HepG2 (cell line): ENCODE results near the gene LRRC45. TPM values are rescaled to one million over a fixed set of nuclear protein-coding genes. Genes with fewer than 3 reads are reported as not detected.

Experiments used
- ADNP ChIP-seq: sonication (generic); formaldehyde crosslinking; IDR thresholded peaks from 2 replicates; pipeline ENCODE4 v1.4.0; 2020; ENCODE audit warnings: missing genetic modification reagents
- EHMT2 ChIP-seq: fragments of 200-600 bp; sonication (generic); IDR thresholded peaks from 2 replicates; pipeline ENCODE4 v1.7.0; 2017; ENCODE audit warnings: antibody characterized with exemption, low read depth, low read length, borderline replicate concordance
- HHEX ChIP-seq: IDR thresholded peaks from 2 replicates; pipeline ENCODE4 v1.6.1; 2016; ENCODE audit warnings: control low read depth
- KDM5B ChIP-seq: sonication (generic); formaldehyde crosslinking; IDR thresholded peaks from 2 replicates; pipeline ENCODE4 v1.4.0; 2020; ENCODE audit warnings: missing genetic modification reagents, mild to moderate bottlenecking, borderline replicate concordance
- PPARG ChIP-seq: conservative IDR thresholded peaks from 2 replicates; pipeline ENCODE4 v1.6.1; 2016; ENCODE audit warnings: missing biosample characterization, missing genetic modification reagents
- THAP11 ChIP-seq: IDR thresholded peaks from 2 replicates; pipeline ENCODE4 v1.6.1; 2016; ENCODE audit warnings: missing biosample characterization, missing genetic modification reagents
- U2AF2 ChIP-seq: fragments of 200-400 bp; formaldehyde crosslinking; IDR thresholded peaks from 2 replicates; pipeline ENCODE4 v1.6.1; 2017; ENCODE audit warnings: low read depth, mild to moderate bottlenecking, low read length
- ZBTB1 ChIP-seq: sonication (generic); formaldehyde crosslinking; IDR thresholded peaks from 2 replicates; pipeline ENCODE4 v1.4.0; 2020; ENCODE audit warnings: missing genetic modification reagents, borderline replicate concordance
- ZNF20 ChIP-seq: sonication (generic); formaldehyde crosslinking; IDR thresholded peaks from 2 replicates; pipeline ENCODE4 v1.4.0; 2020; ENCODE audit warnings: mild to moderate bottlenecking, moderate library complexity, missing genetic modification reagents
- ZNF788 ChIP-seq: sonication (generic); formaldehyde crosslinking; IDR thresholded peaks from 2 replicates; pipeline ENCODE4 v1.5.0; 2020; ENCODE audit warnings: mild to moderate bottlenecking, missing genetic modification reagents, borderline replicate concordance
- ZNF883 ChIP-seq: sonication (generic); formaldehyde crosslinking; IDR thresholded peaks from 2 replicates; pipeline ENCODE4 v1.5.1; 2020; ENCODE audit warnings: mild to moderate bottlenecking, missing genetic modification reagents; ENCODE audit errors: not compliant biosample characterization
- polyA plus RNA-seq, 8 experiments: library from polyadenylated mRNA; depleted of rRNA in 3 of 8; stranded (reverse) in 7 of 8; unstranded in 1 of 8; fragments of >200 nt; fragmentation: Illumina TruSeq in 4 of 8; extraction: Trizol in 4 of 8; gene quantifications; 2 replicates each; pipeline versions ENCODE4 v1.2.1 to v1.2.3, GENCODE V29; 2011 to 2016; ENCODE audit warnings: low read depth in 4 of 8, missing spikeins in 1 of 8, mixed read lengths in 1 of 8; ENCODE audit not compliant: insufficient read depth in 1 of 8
- total RNA-seq, 5 experiments: library from RNA; depleted of rRNA; stranded (reverse); fragments of >200 nt; fragmentation: Illumina TruSeq; extraction: Trizol; gene quantifications; 2 replicates each; pipeline ENCODE4 v1.2.3, GENCODE V29; 2016; ENCODE audit warnings: low read depth in 1 of 5
- TF ChIP-seq, protein P1 (sequence below): sonication (generic); formaldehyde crosslinking; IDR thresholded peaks from 2 replicates; pipeline ENCODE4 v1.5.0; 2020; ENCODE audit warnings: missing genetic modification reagents, mild to moderate bottlenecking, borderline replicate concordance
- TF ChIP-seq, protein P2 (sequence below): sonication (generic); formaldehyde crosslinking; IDR thresholded peaks from 2 replicates; pipeline ENCODE4 v1.5.1; 2020; ENCODE audit warnings: missing genetic modification reagents, mild to moderate bottlenecking, borderline replicate concordance
- TF ChIP-seq, protein P3 (sequence below): sonication (generic); formaldehyde crosslinking; IDR thresholded peaks from 2 replicates; pipeline ENCODE4 v1.4.0; 2020; ENCODE audit warnings: missing genetic modification reagents
- TF ChIP-seq, protein P4 (sequence below): sonication (generic); formaldehyde crosslinking; IDR thresholded peaks from 2 replicates; pipeline ENCODE4 v1.4.0; 2020; ENCODE audit warnings: mild to moderate bottlenecking, missing genetic modification reagents

LRRC45 gene
- total and polyA plus RNA-seq, 2 of the 13 experiments (the other 11 are each of a cell fraction or from before 2014, with no cell fraction given) = 11.6 to 48.1 TPM

DNA sequence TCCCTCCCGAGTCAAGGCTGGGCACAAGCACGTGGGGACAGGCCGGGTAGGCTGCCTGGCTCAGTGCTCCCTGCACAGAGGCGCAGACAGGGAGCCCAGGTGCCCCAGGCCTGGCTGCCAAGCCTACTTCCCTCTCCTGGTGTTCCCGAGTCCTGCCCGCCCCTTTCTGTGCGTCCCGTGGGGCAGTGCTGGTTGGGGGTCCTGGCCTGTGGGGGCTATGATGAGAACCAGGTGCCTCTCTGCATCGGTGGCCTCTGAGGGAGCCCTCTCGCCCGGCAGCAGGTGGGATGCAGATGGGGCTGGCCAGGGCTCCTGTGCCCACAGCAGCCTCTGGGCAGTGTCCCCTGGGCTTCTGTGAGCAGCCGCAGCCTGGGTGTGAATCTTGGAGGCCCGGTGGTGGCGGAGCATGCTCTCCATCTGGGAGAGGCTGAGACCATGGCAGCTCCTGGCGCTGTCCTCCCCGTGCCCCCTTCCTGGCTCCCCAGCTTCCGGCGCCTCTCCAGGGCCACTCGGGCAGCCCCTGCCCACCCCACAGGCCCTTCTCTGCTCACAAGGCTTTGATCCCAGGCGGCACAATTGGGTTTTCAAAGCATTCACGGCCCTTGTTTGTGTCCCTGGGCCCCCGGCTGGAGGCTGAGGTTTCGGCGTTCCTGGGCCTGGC is 7.7 kb upstream of the LRRC45 start (continued):
- TF ChIP-seq KDM5B (CRISPR knock-in tag) (no peak), THAP11 (0 out of 2 replicates have a peak, but pooled peaks have one; percentile 28), ADNP (CRISPR knock-in tag) (no peak), EHMT2 (no peak), ZNF20 (CRISPR knock-in tag) (no peak), PPARG (no peak), ZBTB1 (CRISPR knock-in tag) (no peak), U2AF2 (no peak), HHEX (CRISPR knock-in tag) (peak; percentile 51), ZNF788 (peak; percentile 13; the same call in 1 of the 2 replicates), ZNF883 (CRISPR knock-in tag) (no peak)
- TF ChIP-seq, protein P1, sequence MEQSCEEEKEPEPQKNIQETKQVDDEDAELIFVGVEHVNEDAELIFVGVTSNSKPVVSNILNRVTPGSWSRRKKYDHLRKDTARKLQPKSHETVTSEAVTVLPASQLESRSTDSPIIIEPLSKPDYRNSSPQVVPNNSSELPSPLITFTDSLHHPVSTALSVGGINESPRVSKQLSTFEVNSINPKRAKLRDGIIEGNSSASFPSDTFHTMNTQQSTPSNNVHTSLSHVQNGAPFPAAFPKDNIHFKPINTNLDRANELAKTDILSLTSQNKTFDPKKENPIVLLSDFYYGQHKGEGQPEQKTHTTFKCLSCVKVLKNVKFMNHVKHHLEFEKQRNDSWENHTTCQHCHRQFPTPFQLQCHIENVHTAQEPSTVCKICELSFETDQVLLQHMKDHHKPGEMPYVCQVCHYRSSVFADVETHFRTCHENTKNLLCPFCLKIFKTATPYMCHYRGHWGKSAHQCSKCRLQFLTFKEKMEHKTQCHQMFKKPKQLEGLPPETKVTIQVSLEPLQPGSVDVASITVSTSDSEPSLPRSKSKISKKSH = 0 out of 2 replicates have a peak, but pooled peaks have one; percentile 40
- TF ChIP-seq, protein P2, sequence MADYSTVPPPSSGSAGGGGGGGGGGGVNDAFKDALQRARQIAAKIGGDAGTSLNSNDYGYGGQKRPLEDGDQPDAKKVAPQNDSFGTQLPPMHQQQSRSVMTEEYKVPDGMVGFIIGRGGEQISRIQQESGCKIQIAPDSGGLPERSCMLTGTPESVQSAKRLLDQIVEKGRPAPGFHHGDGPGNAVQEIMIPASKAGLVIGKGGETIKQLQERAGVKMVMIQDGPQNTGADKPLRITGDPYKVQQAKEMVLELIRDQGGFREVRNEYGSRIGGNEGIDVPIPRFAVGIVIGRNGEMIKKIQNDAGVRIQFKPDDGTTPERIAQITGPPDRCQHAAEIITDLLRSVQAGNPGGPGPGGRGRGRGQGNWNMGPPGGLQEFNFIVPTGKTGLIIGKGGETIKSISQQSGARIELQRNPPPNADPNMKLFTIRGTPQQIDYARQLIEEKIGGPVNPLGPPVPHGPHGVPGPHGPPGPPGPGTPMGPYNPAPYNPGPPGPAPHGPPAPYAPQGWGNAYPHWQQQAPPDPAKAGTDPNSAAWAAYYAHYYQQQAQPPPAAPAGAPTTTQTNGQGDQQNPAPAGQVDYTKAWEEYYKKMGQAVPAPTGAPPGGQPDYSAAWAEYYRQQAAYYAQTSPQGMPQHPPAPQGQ (CRISPR knock-in tag) = no peak
- TF ChIP-seq, protein P3, sequence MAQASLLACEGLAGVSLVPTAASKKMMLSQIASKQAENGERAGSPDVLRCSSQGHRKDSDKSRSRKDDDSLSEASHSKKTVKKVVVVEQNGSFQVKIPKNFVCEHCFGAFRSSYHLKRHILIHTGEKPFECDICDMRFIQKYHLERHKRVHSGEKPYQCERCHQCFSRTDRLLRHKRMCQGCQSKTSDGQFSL = peak; percentile 19; the same call in 1 of the 2 replicates
- TF ChIP-seq, protein P4, sequence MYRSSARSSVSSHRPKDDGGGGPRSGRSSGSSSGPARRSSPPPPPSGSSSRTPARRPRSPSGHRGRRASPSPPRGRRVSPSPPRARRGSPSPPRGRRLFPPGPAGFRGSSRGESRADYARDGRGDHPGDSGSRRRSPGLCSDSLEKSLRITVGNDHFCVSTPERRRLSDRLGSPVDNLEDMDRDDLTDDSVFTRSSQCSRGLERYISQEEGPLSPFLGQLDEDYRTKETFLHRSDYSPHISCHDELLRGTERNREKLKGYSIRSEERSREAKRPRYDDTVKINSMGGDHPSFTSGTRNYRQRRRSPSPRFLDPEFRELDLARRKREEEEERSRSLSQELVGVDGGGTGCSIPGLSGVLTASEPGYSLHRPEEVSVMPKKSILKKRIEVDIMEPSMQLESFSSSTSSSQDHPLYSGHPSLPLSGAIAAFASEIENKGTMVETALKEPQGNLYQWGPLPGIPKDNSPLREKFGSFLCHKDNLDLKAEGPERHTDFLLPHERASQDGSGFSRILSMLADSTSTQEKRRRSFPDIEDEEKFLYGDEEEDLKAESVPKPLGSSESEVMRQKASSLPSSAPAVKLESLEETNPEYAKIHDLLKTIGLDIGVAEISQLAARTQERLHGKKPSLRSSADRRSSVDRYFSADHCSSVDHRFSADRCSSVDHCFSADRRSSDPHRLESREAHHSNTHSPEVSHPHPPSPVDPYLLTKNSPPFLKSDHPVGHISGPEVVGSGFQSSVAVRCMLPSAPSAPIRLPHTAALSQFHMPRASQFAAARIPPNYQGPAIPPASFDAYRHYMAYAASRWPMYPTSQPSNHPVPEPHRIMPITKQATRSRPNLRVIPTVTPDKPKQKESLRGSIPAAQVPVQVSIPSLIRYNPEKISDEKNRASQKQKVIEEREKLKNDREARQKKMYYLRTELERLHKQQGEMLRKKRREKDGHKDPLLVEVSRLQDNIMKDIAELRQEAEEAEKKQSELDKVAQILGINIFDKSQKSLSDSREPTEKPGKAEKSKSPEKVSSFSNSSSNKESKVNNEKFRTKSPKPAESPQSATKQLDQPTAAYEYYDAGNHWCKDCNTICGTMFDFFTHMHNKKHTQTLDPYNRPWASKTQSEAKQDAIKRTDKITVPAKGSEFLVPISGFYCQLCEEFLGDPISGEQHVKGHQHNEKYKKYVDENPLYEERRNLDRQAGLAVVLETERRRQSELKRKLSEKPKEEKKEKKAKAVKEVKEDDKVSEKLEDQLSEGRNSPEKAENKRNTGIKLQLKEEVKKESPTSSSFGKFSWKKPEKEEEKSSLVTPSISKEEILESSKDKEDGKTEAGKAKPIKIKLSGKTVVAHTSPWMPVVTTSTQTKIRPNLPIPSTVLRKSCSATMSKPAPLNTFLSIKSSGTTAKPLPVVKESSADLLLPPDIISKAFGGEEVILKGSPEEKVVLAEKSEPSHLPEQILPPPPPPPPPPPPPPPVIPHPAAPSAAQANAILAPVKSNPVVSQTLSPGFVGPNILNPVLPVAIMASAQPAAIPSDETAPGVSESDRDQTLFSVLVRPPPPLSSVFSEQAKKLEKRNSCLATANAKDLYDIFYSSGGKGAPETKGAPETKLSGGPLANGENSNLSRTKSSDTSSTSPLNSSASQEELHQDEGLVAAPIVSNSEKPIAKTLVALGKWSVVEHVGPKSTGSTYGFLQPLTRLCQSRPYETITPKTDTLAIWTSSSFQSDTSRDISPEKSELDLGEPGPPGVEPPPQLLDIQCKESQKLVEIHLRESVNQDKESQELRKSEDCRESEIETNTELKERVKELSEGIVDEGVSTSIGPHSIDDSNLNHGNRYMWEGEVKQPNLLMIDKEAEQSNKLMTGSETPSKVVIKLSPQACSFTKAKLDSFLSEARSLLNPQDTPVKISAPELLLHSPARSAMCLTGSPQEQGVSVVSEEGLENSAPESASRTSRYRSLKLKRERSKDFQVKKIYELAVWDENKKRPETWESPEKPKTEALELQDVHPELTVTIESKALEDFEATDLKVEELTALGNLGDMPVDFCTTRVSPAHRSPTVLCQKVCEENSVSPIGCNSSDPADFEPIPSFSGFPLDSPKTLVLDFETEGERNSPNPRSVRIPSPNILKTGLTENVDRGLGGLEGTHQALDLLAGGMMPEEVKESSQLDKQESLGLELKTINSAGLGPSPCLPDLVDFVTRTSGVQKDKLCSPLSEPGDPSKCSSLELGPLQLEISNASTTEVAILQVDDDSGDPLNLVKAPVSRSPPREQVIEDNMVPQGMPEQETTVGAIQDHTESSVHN (CRISPR knock-in tag) = no peak
